K562 (cell line): ENCODE measurements around the gene NR1D2. TPM values are rescaled to one million over a fixed set of nuclear protein-coding genes. Genes with fewer than 3 reads are reported as not detected.

ENCODE experiments used
- ARID1B ChIP-seq: fragments of 450-650 bp; IDR thresholded peaks from 2 replicates; pipeline ENCODE4 v1.6.1; 2016; ENCODE audit warnings: antibody characterized with exemption, mild to moderate bottlenecking, inconsistent platforms
- DIDO1 ChIP-seq: fragments of 450-650 bp; IDR thresholded peaks from 2 replicates; pipeline ENCODE4 v1.6.1; 2016; ENCODE audit warnings: low read depth, missing biosample characterization, missing genetic modification characterization
- E2F5 ChIP-seq: sonication (generic); formaldehyde crosslinking; IDR thresholded peaks from 2 replicates; pipeline ENCODE4 v1.8.0; 2022; ENCODE audit warnings: mild to moderate bottlenecking, missing genetic modification reagents
- EP300 ChIP-seq: IDR thresholded peaks from 2 replicates; pipeline ENCODE4 v1.6.1; 2012; ENCODE audit warnings: low read length, improper control_type of control experiment
- KLF16 ChIP-seq: IDR thresholded peaks from 2 replicates; pipeline ENCODE4 v1.6.1; 2016; ENCODE audit warnings: antibody characterized with exemption
- NCOR1 ChIP-seq: fragments of 450-650 bp; IDR thresholded peaks from 2 replicates; pipeline ENCODE4 v1.6.1; 2016; ENCODE audit warnings: mild to moderate bottlenecking, moderate library complexity
- NR2C1 ChIP-seq, 2 experiments: fragments of 450-650 bp; IDR thresholded peaks; 2 replicates each; pipeline ENCODE4 v1.6.1; 2017; ENCODE audit warnings: mild to moderate bottlenecking in 2 of 2, antibody characterized with exemption in 1 of 2, inconsistent platforms in 1 of 2, missing compliant biosample characterization in 1 of 2, missing genetic modification characterization in 1 of 2
- PHB2 ChIP-seq: fragments of 450-650 bp; IDR thresholded peaks from 2 replicates; pipeline ENCODE4 v1.6.1; 2017; ENCODE audit warnings: low read depth
- SMARCE1 ChIP-seq: fragments of 450-650 bp; IDR thresholded peaks from 2 replicates; pipeline ENCODE4 v1.7.1; 2016; ENCODE audit warnings: mild to moderate bottlenecking
- TBL1XR1 ChIP-seq, 2 experiments: IDR thresholded peaks; 2 replicates each; pipeline ENCODE4 v1.6.1; 2012; ENCODE audit warnings: improper control_type of control experiment in 2 of 2, low read length in 2 of 2, mild to moderate bottlenecking in 1 of 2
- TCF3 ChIP-seq: sonication (generic); formaldehyde crosslinking; IDR thresholded peaks from 2 replicates; pipeline ENCODE4 v1.4.0; 2020; ENCODE audit warnings: mild to moderate bottlenecking, missing genetic modification reagents
- TCFL5 ChIP-seq: fragments of 250-450 bp; sonication (Bioruptor Pico); conservative IDR thresholded peaks from 2 replicates; pipeline ENCODE4 v1.6.1; 2021; ENCODE audit warnings: mild to moderate bottlenecking, moderate library complexity, matching md5 sums
- TEAD1 ChIP-seq, 2 experiments: fragments of 450-650 bp in 1 of 2; sonication (generic) in 1 of 2; formaldehyde crosslinking; IDR thresholded peaks; 2 replicates each; pipeline versions ENCODE4 v1.4.0 to v1.8.0; 2020 to 2022; ENCODE audit warnings: mild to moderate bottlenecking in 2 of 2, missing genetic modification reagents in 1 of 2
- THRB ChIP-seq: fragments of 450-650 bp; formaldehyde crosslinking; conservative IDR thresholded peaks from 2 replicates; pipeline ENCODE4 v1.4.0; 2022; ENCODE audit warnings: mild to moderate bottlenecking, missing genetic modification characterization
- ZNF699 ChIP-seq: fragments of 250-450 bp; sonication (Bioruptor Pico); IDR thresholded peaks from 2 replicates; pipeline ENCODE4 v1.8.0; 2021; ENCODE audit warnings: mild to moderate bottlenecking, moderate library complexity; ENCODE audit not compliant: insufficient replicate concordance
- polyA plus RNA-seq, 8 experiments: library from polyadenylated mRNA; depleted of rRNA in 4 of 8; stranded (reverse) in 5 of 8; unstranded in 3 of 8; fragments of >200 nt; fragmentation: Nextera tagmentation in 2 of 8; fragmentation: Illumina TruSeq in 1 of 8; extraction: Ambion mirVana in 2 of 8; extraction: Trizol in 1 of 8; gene quantifications; 2 replicates each; pipeline versions ENCODE4 v1.2.1 to v1.2.3, GENCODE V29; 2011 to 2014; ENCODE audit warnings: inconsistent platforms in 1 of 8, missing spikeins in 1 of 8
- total RNA-seq, 7 experiments: library from RNA; depleted of rRNA in 6 of 7; stranded (reverse); fragments of >200 nt in 6 of 7; fragmentation: Illumina TruSeq in 2 of 7; extraction: Trizol in 2 of 7; gene quantifications; 2 replicates each; pipeline versions ENCODE4 v1.2.1 to v1.2.3, GENCODE V29; 2011 to 2021; ENCODE audit warnings: low replicate concordance in 1 of 7

NR1D2 gene
- total and polyA plus RNA-seq, 9 of the 15 experiments (the other 6 are each of a cell fraction or from before 2014, with no cell fraction given), result 1.2 to 5.5 (median 2.9) TPM

- TF ChIP-seq EP300 (peak; percentile 55; the same call in 1 of the 2 replicates), SMARCE1 (0 out of 2 replicates have a peak, but pooled peaks have one; percentile 21), ARID1B (peak; percentile 58; the same call in 1 of the 2 replicates), NCOR1 (peak; percentile 27; the same call in 1 of the 2 replicates), ZNF699 (CRISPR knock-in tag) (no peak), THRB (CRISPR knock-in tag) (no peak), E2F5 (CRISPR knock-in tag) (no peak), TCF3 (CRISPR knock-in tag) (peak; percentile 65), TEAD1 (CRISPR knock-in tag; IDR thresholded peaks at IDR 0.05) (0 out of 4 replicates have a peak, but pooled peaks of 1 of the 2 experiments have one; percentile 56), TCFL5 (no peak), NR2C1 (IDR thresholded peaks at IDR 0.05) (no peak), NR2C1 (tag; IDR thresholded peaks at IDR 0.05) (no peak), PHB2 (no peak), DIDO1 (no peak), KLF16 (0 out of 2 replicates have a peak, but pooled peaks have one; percentile 71), TBL1XR1 (IDR thresholded peaks at IDR 0.05; ENCODE audit: low read length in 2 of 2) (0 out of 4 replicates have a peak, but pooled peaks of 1 of the 2 experiments have one; percentile 23)
Measured at GRCh38 chr3:23923786-23924185, 21.3 kb upstream of the NR1D2 start (continued).
